ENCODE results near the gene HOXD12. TPM values are rescaled to one million over a fixed set of nuclear protein-coding genes. Genes with fewer than 3 reads are reported as not detected.

Gene HOXD12
- total and polyA plus RNA-seq, 12 donors = not detected

- WGBS, 2 donors = 11 to 13% methylated on average over 15 of the region's 15 CpGs
- no peak for ATAC-seq
These were observed 31.6 kb downstream of the HOXD12 start for GRCh38 chr2:176130957-176131847.

GRCh38 chr2:176131848-176132158 is 32.2 kb downstream of the HOXD12 start:
- WGBS, 2 donors = 23 to 27% methylated on average over 4 of the region's 4 CpGs
- no peak for ATAC-seq
- no peak for TF ChIP-seq CTCF (IDR thresholded peaks at IDR 0.05)
- no peaks in the 10 kb centered on the region for H3K9me3 ChIP-seq
- H3K4me1 ChIP-seq = peaks cover 0 to 51% (median 14%) of the 10 kb centered on the region in 9 donors
- intact Hi-C loops (cut with DNase I) = loop anchor here in 2 of 10 donors (5.0 to 10.0 kb wide), 2 partner anchors 320 to 683 kb away; no protein-coding TSS in a partner anchor
- peak overlapping the region in 1 of 10 donors; percentile 80 for H3K27ac ChIP-seq
- DNase-seq = no peak
- H3K27me3 ChIP-seq = peaks cover 46 to 99% (median 96%) of the 10 kb centered on the region in 7 donors
- no peaks in the 10 kb centered on the region for H3K36me3 ChIP-seq
- H3K4me3 ChIP-seq = peak overlapping the region in 3 of 10 donors; percentile 2 to 51 (median 36)

More at GRCh38 chr2:176130957-176131847, 31.6 kb downstream of the HOXD12 start:
- H3K36me3 ChIP-seq = no peaks in the 10 kb centered on the region
- H3K4me3 ChIP-seq = peak overlapping the region in 6 of 10 donors; percentile 35 to 51 (median 42)
- intact Hi-C loops (cut with DNase I) = loop anchor here in 2 of 10 donors (5.0 to 10.0 kb wide), 2 partner anchors 321 to 684 kb away; no protein-coding TSS in a partner anchor
- TF ChIP-seq CTCF (IDR thresholded peaks at IDR 0.05) = no peak
- DNase-seq = no peak
- peaks cover 0 to 45% (median 11%) of the 10 kb centered on the region in 9 donors for H3K4me1 ChIP-seq
- H3K27ac ChIP-seq = peak overlapping the region in 2 of 10 donors; percentile 43 to 80
- peaks cover 40 to 99% (median 96%) of the 10 kb centered on the region in 7 donors for H3K27me3 ChIP-seq
- H3K9me3 ChIP-seq = no peaks in the 10 kb centered on the region

- H3K4me1 ChIP-seq = peaks cover 0 to 47% (median 16%) of the 10 kb centered on the region in 9 donors
- peak overlapping the region in 1 of 10 donors; percentile 0 for H3K27ac ChIP-seq
- peak overlapping the region in 6 of 10 donors; percentile 2 to 51 (median 26) for H3K4me3 ChIP-seq
- no peaks in the 10 kb centered on the region for H3K36me3 ChIP-seq
- WGBS, 2 donors = 9 to 16% methylated on average over 33 of the region's 33 CpGs
- DNase-seq = no peak
- intact Hi-C loops (cut with DNase I) = loop anchor here in 2 of 10 donors (5.0 to 10.0 kb wide), 2 partner anchors 320 to 682 kb away; no protein-coding TSS in a partner anchor
- H3K27me3 ChIP-seq = peaks cover 52 to 99% (median 96%) of the 10 kb centered on the region in 7 donors
- TF ChIP-seq CTCF (IDR thresholded peaks at IDR 0.05) = no peak
- ATAC-seq = no peak
- H3K9me3 ChIP-seq = no peaks in the 10 kb centered on the region
These were observed 32.9 kb downstream of the HOXD12 start for GRCh38 chr2:176132205-176133171.

- Histone ChIP-seq H3K27me3 (peaks cover 55 to 100% (median 97%) of the 10 kb centered on the region in 7 donors), H3K4me3 (no peak overlapping the region), H3K36me3 (no peaks in the 10 kb centered on the region), H3K4me1 (peaks cover 0 to 43% (median 16%) of the 10 kb centered on the region in 9 donors), H3K27ac (no peak overlapping the region), H3K9me3 (no peaks in the 10 kb centered on the region)
- TF ChIP-seq CTCF (IDR thresholded peaks at IDR 0.05) = no peak
- intact Hi-C loops (cut with DNase I) = loop anchor here in 2 of 10 donors (5.0 to 10.0 kb wide), 2 partner anchors 319 to 681 kb away; no protein-coding TSS in a partner anchor
- ATAC-seq (no peak), DNase-seq (no peak)
These were observed 33.8 kb downstream of the HOXD12 start for GRCh38 chr2:176133389-176133788.

Data from heart right ventricle (tissue), 16 donors.